NCI-H82 (cell line): ENCODE results near the gene PLCD3.
"Not testable (repeated sequence)": the region's sequence is repeated elsewhere in the genome, so short reads cannot be mapped to it uniquely, and the experiment has no call there.

Source experiments
- DNase-seq: peaks from one replicate; lab custom pipeline; 2025; lab: John Stamatoyannopoulos, UW

The PLCD3 gene

DNA sequence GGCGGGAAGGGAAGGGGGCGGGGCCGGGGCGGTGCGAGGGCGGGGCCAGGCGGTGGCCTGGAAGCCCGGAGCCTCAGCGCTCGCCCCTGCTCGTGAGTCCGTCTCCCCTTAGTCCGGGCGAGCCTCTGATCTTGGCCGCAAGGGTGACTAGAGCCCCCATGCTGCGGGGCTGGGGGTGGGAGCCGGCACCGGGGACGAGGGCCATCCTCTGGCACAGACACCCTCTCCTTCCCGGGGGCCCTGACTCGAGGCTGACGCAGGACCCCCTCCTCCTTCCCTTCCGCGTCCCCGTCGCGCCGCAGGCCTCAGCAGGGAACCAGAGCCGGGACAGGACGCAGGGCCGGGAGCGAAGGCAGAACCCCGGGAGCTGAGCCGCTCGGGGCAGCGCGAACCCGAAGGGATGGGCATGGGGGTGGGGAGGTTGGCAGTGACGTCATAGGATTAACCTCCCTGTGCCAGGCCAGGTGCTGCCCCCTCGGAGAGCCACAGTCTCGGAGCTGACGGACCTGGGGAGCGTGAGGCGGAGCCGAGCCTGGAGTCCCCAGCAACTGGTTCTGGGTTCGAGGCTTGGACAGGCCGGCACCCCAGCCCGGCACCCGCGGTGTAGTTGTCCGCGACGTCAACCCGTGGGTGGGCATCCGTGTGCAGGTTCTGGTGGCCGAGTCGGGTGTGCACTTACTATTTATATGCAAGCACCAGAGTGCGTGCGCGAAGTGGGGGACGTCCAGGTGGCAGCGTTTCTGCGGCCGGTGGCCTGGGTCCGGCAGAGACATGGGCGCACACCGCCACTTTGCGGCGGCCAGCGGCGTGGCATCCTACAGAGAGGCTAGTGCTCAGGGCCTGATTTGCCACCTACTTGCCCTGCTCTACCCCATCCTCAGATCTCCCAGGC, 503 bp upstream of the PLCD3 start:
- DNase-seq, result peak; percentile 90

DNA sequence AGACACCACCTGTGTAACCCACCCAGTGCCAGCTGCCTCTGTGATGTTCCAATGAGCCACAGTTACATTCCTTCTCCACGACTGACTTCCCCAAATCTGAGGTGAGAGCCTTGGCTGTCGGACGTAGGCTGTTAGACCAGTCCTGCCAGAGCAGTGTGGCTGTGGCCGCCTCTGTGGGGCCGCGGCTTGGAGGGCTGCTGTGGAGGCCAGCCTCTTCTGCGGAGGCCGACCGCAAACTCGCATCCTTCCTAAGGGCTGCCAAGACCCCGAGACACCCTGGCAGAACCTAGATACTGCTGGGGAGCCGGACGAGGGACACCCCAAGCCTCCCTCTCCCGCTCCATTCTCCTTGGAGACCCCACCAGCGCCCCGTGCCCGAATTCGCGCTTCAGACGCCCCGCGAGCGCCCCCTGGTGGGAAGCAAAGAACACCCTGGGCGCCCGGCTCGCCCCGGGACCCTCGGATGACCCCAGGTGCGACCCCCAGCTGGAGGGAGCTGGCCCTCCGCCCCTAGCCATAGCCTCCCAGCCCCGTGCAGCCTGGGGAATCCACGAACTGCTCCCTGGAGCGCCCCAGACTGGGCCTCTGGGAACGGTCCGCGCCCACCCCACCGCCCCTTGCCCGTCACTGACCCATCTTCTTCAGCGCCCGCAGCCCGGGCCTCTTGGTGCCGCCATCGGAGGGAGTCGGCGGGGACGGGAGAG, 547 bp downstream of the PLCD3 start:
- DNase-seq, result peak; percentile 82

- DNase-seq, result no peak
These were observed 1.4 kb downstream of the PLCD3 start for GRCh38 chr17:45130681-45131615.

- no peak for DNase-seq
These were observed 2.2 kb downstream of the PLCD3 start for GRCh38 chr17:45129940-45130680.

- peak; percentile 97 for DNase-seq
These were observed 2.8 kb downstream of the PLCD3 start for GRCh38 chr17:45129426-45129939.

GRCh38 chr17:45128989-45129388, 3.3 kb downstream of the PLCD3 start:
- DNase-seq, result no peak

DNA sequence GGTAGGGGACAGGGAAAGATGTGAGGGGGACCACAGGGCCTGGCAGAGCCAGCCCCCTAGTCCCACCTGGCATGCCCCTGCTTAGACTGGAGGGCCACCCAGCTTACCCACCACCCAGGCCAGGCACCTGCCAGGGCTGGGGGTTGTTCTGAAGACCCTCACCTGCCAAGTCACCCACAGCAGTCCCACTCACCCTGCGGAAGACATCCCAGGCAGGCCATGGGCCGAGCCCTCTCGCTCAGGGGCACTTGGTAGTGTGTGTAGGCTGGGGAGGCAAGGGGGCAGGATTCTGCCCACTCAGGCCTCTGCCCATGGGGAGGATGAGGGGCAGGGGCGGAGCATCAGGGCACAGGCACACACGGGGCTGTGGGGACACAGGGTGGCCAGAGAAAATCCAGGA, 4.0 kb downstream of the PLCD3 start:
- DNase-seq, result no peak

GRCh38 chr17:45127548-45128300, 4.6 kb downstream of the PLCD3 start:
- DNase-seq, result no peak

DNA sequence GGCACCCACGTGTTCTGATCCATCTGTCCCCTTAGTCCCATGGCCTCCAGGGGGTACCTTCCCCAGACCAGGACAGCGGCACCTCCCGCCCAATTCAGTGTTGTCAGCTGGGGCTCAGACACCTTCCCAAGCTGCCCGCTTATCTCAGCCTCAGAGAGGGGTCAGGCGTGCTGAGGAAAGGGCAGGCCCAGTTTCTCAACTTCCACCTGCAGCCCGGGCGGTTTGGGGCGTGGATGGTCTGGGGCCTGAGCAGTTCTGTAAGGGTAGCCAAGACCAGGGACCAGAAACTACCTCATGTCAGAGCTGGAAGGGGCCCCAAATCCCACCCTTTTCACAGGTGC, 5.1 kb downstream of the PLCD3 start:
- no peak for DNase-seq

DNA sequence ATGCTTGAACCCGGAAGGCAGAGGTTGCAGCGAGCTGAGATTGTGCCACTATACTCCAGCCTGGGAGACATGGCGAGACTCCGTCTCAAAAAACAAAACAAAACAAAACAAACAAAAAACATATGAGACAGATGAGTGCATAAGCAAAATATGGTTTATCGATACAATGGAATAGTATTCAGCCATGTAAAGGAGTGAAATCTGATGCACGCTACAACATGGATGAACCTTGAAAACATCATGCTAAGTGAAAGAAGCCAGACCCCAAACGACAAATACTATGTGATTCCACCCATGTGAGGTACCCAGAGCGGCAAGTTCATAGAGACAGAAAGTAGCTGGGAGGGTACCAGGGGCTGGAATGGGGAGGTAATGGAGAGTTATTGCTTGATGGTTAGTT, 6.8 kb downstream of the PLCD3 start:
- no peak for DNase-seq

- DNase-seq, result not testable (repeated sequence)
These were observed 7.6 kb downstream of the PLCD3 start for GRCh38 chr17:45124797-45125122.

DNA sequence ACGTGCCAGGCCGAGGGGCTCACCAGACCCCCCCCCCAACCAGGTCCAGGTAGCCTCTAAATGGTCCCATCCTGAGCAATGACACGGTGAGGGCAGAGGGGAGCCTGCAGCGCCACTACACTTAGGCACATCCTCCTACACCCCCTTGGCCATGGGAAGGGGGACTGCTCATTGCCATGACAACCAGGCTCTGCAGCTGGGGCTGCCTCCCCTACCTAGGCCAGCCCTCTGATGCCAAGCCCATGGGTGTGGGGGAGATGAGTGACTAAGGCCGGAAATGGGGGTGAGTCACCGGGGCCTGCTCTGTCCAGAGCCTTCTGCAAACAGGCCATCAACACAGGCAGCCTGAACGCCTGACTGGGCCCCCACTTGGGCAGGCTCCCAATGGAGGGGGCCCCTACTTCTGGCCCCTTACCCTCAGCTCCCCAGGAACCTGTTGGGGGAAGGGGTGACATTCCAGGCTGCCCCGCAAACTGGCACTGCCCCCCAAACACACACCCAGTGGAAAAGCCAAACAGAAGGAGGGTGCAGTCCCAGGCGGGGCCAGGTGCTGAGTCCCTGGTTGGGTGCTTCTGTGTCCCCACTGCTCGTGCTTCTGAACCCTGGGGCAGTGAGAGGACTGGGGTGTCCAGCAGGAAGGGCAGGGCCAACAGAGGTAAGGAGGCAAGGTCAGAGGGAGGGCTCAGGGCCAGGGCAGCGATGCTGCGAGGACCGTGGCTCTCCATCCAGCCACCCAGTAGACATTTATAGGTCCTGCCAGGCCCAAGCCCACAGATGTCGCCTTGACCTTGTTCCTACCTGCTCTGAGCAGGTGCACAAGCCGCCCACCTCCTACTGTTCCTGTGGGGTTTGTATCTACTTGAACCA, 8.2 kb downstream of the PLCD3 start:
- no peak for DNase-seq

DNA sequence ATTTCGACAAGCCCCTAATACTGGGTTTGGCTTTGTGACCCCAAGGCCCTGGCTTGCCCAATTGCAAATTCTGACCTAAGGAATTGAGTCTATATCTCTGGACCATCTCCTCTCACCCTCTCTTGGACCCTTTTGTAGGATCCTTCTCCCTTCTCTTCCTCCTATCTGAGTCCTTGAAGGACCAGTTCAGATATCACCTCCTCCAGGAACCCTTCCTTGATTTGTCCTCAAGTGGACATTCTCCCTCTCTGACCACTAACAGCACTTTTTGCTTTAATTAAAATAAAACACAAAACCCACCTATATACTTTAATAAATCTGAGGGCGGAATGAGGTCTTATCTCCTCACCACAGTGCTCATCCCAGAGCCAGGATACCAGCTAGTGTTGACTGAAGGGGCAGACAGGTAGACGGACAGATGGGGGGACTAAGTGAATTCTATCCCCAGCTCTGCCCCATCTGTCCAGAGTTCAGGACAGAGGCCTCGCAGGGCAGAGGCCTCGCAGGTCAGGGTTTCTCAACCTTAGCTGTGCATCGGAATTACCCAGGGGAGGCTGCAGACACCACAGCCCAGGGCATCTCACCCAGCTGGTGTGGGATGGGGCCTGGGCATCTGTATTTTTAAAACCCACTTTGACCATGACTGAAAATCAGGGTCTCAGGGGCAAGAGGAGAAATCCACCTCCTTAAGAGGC, 9.1 kb downstream of the PLCD3 start:
- no peak for DNase-seq

- DNase-seq, result no peak
These were observed 11.3 kb downstream of the PLCD3 start for GRCh38 chr17:45121055-45121454.

GRCh38 chr17:45120558-45120957, 11.8 kb downstream of the PLCD3 start:
- DNase-seq, result no peak

GRCh38 chr17:45119964-45120363, 12.4 kb downstream of the PLCD3 start:
- DNase-seq, result no peak

DNA sequence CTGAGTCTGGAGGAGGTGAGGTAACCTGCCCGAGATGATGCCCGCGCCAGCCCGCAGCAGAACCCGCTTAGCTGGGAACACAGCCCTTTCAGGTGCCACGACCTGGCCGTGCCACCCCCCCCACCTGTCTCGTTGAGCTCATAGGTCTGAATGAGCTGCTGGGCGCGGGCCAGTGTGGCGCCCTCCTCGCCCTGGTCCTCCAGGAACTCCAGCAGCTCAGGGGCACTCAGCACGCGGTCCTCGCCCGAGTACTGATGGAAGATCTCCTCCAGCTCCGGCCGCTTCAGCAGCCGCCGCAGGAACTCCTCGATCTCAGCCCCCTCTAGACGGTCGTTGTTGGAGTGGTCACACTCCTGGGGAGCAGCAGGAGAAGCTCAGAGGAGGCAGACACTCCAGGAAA, 13.6 kb downstream of the PLCD3 start:
- DNase-seq, result no peak

DNA sequence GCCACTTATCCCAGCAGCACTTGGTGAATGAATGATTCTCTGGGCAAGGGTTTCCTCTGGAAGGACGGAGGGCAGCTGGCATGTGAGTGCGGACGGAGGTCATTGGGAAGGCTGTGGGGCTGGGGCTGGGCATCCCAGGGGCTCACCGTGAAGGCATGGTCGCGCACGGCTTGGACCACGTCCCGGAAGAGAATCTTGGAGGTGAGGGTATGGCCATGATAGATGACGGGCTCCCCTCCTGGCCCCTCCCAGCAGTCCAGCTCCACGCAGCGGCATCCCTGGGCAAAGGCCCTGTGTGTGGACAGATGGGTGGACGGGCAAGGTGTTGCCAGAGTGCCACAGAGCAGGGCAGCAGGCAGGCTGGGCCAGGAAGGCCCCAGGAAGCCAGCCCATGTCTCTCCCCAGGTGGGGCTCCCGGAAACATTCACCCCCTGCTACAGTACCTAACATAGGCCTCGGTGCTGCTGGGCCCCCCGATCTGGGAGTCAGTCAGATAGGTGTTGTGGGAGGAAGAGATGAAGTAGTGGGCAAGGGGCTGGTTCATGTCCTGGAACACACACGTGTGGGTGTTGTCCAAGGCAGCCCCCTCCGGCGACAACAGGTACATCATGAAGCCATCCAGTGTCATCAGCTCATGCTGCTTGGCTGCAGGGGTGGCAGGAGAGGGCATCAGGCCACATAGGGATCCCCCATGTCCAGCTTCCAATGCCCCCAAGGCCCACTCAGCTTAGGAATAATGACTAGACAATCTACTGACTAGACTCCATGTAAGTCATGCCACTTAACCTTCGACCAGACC, 14.3 kb downstream of the PLCD3 start:
- no peak for DNase-seq
